NCI-H146 treated with DMSO at 0.1 percent for 48 hours (cell line): ENCODE data around the gene ZC3H15.
"Not testable (repeated sequence)": the region's sequence is repeated elsewhere in the genome, so short reads cannot be mapped to it uniquely, and the experiment has no call there.

Source experiments
- DNase-seq: peaks from one replicate; lab custom pipeline; 2025; ENCODE audit not compliant: unreplicated experiment; lab: John Stamatoyannopoulos, UW

The ZC3H15 gene

GRCh38 chr2:186485871-186486650 is at the start of gene ZC3H15:
ZC3H15 (plus strand) TSS chr2:186486260; CDS start chr2:186486383, 123 bp downstream.
- DNase-seq: peak; percentile 79

GRCh38 chr2:186437719-186438118 is 48.3 kb upstream of the ZC3H15 start:
- DNase-seq: no peak

DNA sequence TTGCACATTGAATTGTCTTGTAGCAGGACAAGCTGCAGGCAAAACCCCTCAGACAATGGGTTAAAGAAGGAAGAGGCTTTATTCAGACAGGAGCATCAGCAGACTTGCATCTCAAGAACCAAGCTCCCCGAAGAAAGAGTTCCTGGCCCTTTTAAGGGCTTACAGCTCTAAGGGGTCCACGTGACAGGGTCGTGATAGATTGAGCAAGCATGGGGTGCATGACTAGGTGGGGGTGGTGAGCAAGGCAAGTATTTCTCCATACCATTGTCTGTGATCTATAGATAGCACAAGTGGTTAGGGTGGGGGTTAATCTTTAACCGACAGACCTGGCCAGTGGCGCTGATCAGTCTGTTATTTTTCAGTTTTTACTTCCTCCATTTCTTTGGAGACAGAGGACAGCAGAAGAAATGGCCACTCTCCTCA is 46.4 kb upstream of the ZC3H15 start:
- DNase-seq: not testable (repeated sequence)

- DNase-seq: no peak
Measured at GRCh38 chr2:186440506-186440905, 45.6 kb upstream of the ZC3H15 start.

DNA sequence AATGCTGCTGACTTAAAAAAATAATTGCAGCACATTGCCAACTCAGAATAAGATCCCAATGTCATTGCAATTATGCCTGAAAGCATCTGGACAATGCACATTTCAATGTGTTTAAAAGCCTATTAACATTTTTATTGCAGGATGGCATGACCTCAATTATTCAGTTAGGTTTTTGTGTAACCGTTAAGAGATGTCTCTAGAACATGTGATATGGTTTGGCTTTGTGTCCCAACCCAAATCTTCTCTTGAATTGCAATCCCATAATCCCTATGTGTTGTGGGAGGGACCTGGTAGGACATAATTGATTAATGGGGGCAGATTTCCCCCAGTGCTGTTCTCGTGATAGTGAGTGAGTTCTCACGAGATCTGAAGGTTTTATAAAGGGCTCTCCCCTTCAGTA is 43.2 kb upstream of the ZC3H15 start:
- no peak for DNase-seq

GRCh38 chr2:186443851-186444250 is 42.2 kb upstream of the ZC3H15 start:
- DNase-seq: no peak

DNA sequence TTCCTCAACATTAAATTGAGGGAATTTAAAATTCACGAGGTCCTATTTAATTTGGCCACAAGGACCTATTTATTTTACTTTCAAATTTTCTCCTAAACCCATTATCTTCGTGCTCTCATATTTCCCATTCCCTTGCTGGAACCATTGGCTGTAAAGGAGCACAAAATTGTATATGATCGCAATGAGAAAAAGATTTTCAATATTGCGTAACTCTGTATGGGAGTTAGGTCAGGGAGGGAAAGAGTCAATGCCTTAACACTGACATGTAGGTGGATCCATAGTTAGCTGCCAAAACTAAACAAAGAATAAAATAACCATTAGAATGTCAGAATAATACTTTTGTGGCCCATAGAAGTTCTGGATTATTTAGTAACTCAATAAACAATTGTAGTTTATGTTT is 40.6 kb upstream of the ZC3H15 start:
- DNase-seq: no peak

DNA sequence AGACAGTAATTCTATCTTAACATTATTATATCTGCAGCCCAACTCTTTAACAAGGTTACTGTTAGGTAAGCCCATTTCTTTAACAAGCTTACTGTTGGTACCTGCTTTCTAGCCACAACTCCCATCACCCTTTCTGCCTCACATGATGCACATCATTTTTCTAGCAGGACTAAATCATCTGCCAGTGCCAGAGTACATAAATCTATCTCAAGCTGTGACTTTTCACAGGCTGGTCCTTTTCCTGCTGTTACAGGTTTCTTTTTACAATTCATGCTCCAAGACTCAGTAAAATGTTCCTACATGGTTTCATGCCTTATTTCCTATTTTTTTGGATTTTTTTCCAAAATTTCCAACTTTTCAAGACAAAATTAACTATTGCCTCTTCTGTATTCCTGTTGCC is 30.4 kb upstream of the ZC3H15 start:
- DNase-seq: no peak

DNA sequence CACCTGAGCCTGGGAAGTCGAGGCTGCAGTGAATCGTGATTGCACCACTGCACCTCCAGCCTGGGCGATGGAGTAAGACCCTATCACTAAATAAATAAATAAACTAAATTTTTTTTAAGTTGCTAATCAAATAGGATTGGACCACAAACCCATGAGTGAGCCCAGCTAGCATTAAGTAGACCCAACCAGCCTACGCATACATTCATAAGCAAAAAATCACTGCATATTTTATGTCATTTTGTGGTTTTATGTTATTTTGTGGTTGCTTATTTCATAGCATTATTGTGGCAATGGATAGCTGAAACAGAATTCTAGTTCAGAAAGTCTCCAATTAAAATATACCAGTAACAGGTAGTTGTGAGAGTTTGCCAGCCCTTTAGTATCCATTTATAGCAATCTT is 29.1 kb upstream of the ZC3H15 start:
- no peak for DNase-seq

GRCh38 chr2:186457908-186458307 is 28.2 kb upstream of the ZC3H15 start:
- no peak for DNase-seq

- peak; percentile 9 for DNase-seq
Measured at GRCh38 chr2:186459009-186459408, 27.1 kb upstream of the ZC3H15 start.

- no peak for DNase-seq
Measured at GRCh38 chr2:186460465-186460864, 25.6 kb upstream of the ZC3H15 start.

DNA sequence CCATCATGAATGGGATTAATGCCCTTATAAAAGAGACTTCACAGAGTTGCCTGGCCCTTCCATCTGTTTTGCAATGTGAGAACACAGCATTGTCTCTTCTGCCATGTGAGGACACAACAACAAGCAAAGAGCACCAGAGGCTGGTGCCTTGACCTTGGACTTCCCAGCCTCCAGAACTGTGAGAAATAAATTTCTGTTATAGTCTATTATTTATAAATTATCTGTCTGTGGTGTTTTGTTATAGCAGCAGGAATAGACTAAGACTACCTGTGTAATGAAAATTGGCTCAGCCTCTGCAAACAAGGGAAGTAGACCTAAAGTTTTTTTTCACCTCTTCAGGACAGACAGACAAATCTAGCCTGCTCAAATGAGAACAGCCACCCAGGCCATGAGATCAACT is 19.3 kb upstream of the ZC3H15 start:
- DNase-seq: no peak

DNA sequence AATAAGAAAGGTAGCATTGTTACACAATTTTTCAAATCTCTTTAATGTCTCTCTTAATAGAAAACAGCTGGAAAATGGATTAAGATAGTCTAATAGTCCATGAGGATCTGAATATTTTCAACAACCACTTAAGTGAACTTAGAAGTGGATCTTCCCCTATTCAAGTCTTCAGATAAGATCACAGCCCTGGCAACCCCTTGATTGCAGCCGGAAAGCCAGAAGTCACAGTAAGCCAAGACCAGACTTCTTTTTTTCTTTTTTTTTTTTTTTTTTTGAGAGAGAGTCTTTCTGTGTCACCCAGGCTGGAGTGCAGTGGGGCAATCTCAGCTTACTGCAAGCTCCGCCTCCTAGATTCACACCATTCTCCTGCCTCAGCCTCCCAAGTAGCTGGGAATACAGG is 18.6 kb upstream of the ZC3H15 start:
- no peak for DNase-seq

GRCh38 chr2:186472722-186473493 is 13.2 kb upstream of the ZC3H15 start:
- not testable (repeated sequence) for DNase-seq

DNA sequence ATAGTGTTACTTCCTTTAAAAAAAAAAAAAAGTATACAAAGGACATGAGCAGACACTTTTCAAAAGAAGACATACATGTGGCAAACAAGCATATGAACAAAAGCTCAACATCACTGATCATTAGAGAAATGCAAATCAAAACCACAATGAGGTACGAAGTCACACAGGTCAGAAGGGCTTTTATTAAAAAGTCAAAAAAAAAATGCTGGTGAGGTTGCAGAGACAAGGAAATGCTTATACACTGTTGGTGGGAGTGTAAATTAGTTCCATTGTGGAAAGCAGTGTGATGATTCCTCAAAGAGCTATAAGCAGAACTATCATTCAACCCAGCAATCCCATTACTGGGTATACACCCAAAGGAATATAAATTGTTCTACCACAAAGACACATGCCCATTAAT is 11.8 kb upstream of the ZC3H15 start:
- not testable (repeated sequence) for DNase-seq

- no peak for DNase-seq
Measured at GRCh38 chr2:186477790-186478189, 8.3 kb upstream of the ZC3H15 start.

DNA sequence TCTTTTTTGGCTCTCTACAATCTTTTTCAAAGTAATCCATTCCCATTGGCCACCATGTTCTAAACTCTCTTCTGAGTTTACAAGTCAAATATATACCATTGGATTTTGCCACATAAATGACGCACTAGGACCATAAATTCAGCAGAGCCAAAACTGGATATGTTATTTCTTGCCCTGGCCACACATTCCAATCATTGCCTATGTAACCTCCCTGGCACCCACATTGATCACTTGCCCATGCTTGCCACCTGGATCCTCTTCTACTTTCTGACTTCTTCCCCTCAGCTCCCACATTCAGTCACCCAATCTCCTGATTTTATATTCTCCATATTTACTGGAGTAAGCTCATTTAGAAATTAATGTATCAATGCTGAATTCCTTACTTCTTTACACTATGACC is 5.1 kb upstream of the ZC3H15 start:
- DNase-seq: no peak

- no peak for DNase-seq
Measured at GRCh38 chr2:186484062-186484735, 1.9 kb upstream of the ZC3H15 start.

DNA sequence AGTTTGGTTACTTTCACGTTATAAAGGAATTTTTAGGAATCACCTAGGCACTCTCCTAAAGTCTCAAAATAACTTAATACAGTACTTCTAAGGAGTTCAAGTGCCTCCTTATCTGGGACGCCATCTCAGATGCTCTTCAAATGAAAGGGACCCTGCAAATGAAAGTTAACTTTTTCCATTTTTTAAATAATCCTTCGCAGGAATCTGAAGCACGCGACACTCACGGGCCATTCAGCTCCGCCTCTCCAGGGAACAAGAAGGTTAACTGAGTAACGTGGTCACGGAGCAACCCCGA is 537 bp upstream of the ZC3H15 start:
- DNase-seq: no peak

GRCh38 chr2:186486651-186487647 is 889 bp downstream of the ZC3H15 start:
- no peak for DNase-seq
